Pancreas (tissue), 10 donors: ENCODE measurements around the gene POLD3. TPM values are rescaled to one million over a fixed set of nuclear protein-coding genes. Genes with fewer than 3 reads are reported as not detected.

ENCODE experiments used
- ATAC-seq, 4 donors: fragments of 200-7000 bp; cut with Tn5 transposase; one replicate each; pipeline versions ENCODE4 v1.8.0 to v1.9.1; 2020; ENCODE audit warnings: mild to moderate bottlenecking in 4 of 4, moderate library complexity in 4 of 4
- DNase-seq, 6 donors: peaks; one replicate each; pipeline ENCODE4 v3.0.0-alpha.2; 2020
- FAIRE-seq: peaks from 2 replicates; lab custom pipeline; 2012; peaks lifted over from hg19 to GRCh38; lab: Jason Lieb, UNC
- H3K27ac ChIP-seq, 4 donors: fragments of 200-600 bp; sonication (generic); 1 replicate in 3 of 4; 2 replicates in 1 of 4; pipeline versions ENCODE4 v1.5.0 to v1.8.0; 2020
- H3K27me3 ChIP-seq, 4 donors: fragments of 200-600 bp; one replicate each; pipeline ENCODE4 v1.8.0; 2021
- H3K36me3 ChIP-seq, 3 donors: fragments of 200-600 bp; sonication (generic) in 1 of 3; one replicate each; pipeline versions ENCODE4 v1.5.0 to v1.8.0; 2020 to 2021
- H3K4me1 ChIP-seq, 3 donors: fragments of 200-600 bp; one replicate each; pipeline ENCODE4 v1.8.0; 2021
- H3K4me3 ChIP-seq, 4 donors: fragments of 200-600 bp; sonication (generic) in 2 of 4; one replicate each; pipeline versions ENCODE4 v1.5.0 to v1.8.0; 2020 to 2021
- H3K9me3 ChIP-seq, 4 donors: fragments of 200-600 bp; one replicate each; pipeline ENCODE4 v1.8.0; 2021
- CTCF ChIP-seq, 4 donors: fragments of 200-600 bp; sonication (generic) in 3 of 4; IDR thresholded peaks; one replicate each; pipeline versions ENCODE4 v1.5.0 to v1.8.0; 2021; ENCODE audit warnings: antibody characterized with exemption in 4 of 4
- WGBS, 2 donors: extraction: QIAGEN DNeasy Blood & Tissue Kit; methylation state at CpG; one replicate each; pipeline ENCODE4 v1.1.7; 2013; 5-methylcytosine and 5-hydroxymethylcytosine counted together
- intact Hi-C, 3 donors: fragments of 100-400 bp; cut with DNase I; formaldehyde crosslinking; loops; one replicate each; pipeline versions ENCODE4 v1.11.1 to v1.14.2; 2022
- polyA plus RNA-seq, 2 donors: library from polyadenylated mRNA; stranded (reverse); fragments of 200-250 nt; gene quantifications; one replicate each; pipeline ENCODE4 v1.2.3, GENCODE V29; 2013
- total RNA-seq, 6 donors: library from RNA; stranded (reverse); fragmentation: NEBNext Ultra II Directional in 4 of 6; extraction: Animal tissue kit (Norgen Biotek cat#: 25700) in 4 of 6; gene quantifications; one replicate each; pipeline versions ENCODE4 v1.2.1 to v1.2.4, GENCODE V29; 2021 to 2023
- donor health status: healthy with polysubstance abuse.
- donor health status: DM: no; HTN: no; CAD: no; lungs with moderate emphysema.
- donor health status: DM: no; HTN: no; CAD: no.
- donor health status: control.
- donor health status: control.
- donor health status: Bipolar disorder and iron deficiency.
- donor health status: DM: yes; HTN: yes; CAD: no.
- donor health status: DM: no; HTN: no; CAD: no.
- donor health status: DM: no; HTN: no; CAD: no.
- donor health status: DM: yes; HTN: yes; CAD: no.

The POLD3 gene
- total and polyA plus RNA-seq, 8 donors: 7.2 to 14.0 (median 9.6) TPM

GRCh38 chr11:74566146-74566960 lies 26.0 kb upstream of the POLD3 start:
- Histone ChIP-seq H3K4me3 (no peak overlapping the region), H3K27ac (peak overlapping the region; percentile 18 to 60 (median 34)), H3K4me1 (peaks cover 10 to 30% (median 25%) of the 10 kb centered on the region in 3 donors), H3K36me3 (no peaks in the 10 kb centered on the region), H3K27me3 (no peaks in the 10 kb centered on the region), H3K9me3 (no peaks in the 10 kb centered on the region)
- FAIRE-seq (no peak), ATAC-seq (peak in 3 of 4 donors; percentile 50 to 70 (median 62)), DNase-seq (peak in 1 of 6 donors; percentile 64)
- intact Hi-C loops: no loop called here
- no peak for TF ChIP-seq CTCF (IDR thresholded peaks at IDR 0.05)
- 34 to 48% methylated on average over 5 of the region's 5 CpGs for WGBS, 2 donors

GRCh38 chr11:74568028-74568427 lies 24.4 kb upstream of the POLD3 start:
- FAIRE-seq: no peak
- DNase-seq: no peak
- no peaks in the 10 kb centered on the region for H3K36me3 ChIP-seq
- H3K9me3 ChIP-seq: no peaks in the 10 kb centered on the region
- intact Hi-C loops: no loop called here
- H3K27me3 ChIP-seq: no peaks in the 10 kb centered on the region
- TF ChIP-seq CTCF (IDR thresholded peaks at IDR 0.05): no peak
- 92 to 100% methylated on average over 1 of the region's 1 CpG for WGBS, 2 donors
- ATAC-seq: no peak
- H3K4me3 ChIP-seq: no peak overlapping the region
- peaks cover 15 to 34% (median 29%) of the 10 kb centered on the region in 3 donors for H3K4me1 ChIP-seq
- no peak overlapping the region for H3K27ac ChIP-seq

GRCh38 chr11:74570266-74571061 lies 21.9 kb upstream of the POLD3 start:
- Histone ChIP-seq H3K27me3 (no peaks in the 10 kb centered on the region), H3K9me3 (no peaks in the 10 kb centered on the region), H3K4me3 (no peak overlapping the region), H3K4me1 (peaks cover 15 to 34% (median 29%) of the 10 kb centered on the region in 3 donors), H3K27ac (peak overlapping the region; percentile 33 to 46 (median 38)), H3K36me3 (no peaks in the 10 kb centered on the region)
- ATAC-seq (peak; percentile 86 to 94 (median 92)), DNase-seq (peak in 2 of 6 donors; percentile 47 to 64), FAIRE-seq (no peak)
- peak; percentile 30 to 62 (median 56) for TF ChIP-seq CTCF (IDR thresholded peaks at IDR 0.05)
- 38 to 41% methylated on average over 8 of the region's 8 CpGs for whole genome bisulfite sequencing, 2 donors
- intact Hi-C loops: loop anchor here in 2 of 3 donors (2.0 to 10.0 kb wide), 3 partner anchors 118 to 316 kb away; no protein-coding TSS in a partner anchor

- Histone ChIP-seq H3K27me3 (no peaks in the 10 kb centered on the region), H3K36me3 (no peaks in the 10 kb centered on the region), H3K4me1 (peaks cover 15 to 33% (median 28%) of the 10 kb centered on the region in 3 donors), H3K4me3 (no peak overlapping the region), H3K9me3 (no peaks in the 10 kb centered on the region), H3K27ac (peak overlapping the region; percentile 33 to 46 (median 38))
- intact Hi-C loops: loop anchor here in 2 of 3 donors (2.0 to 10.0 kb wide), 3 partner anchors 118 to 316 kb away; no protein-coding TSS in a partner anchor
- no peak for DNase-seq
- no peak for FAIRE-seq
- 11 to 16% methylated on average over 2 of the region's 2 CpGs for WGBS, 2 donors
- no peak for TF ChIP-seq CTCF (IDR thresholded peaks at IDR 0.05)
- peak; percentile 43 to 65 (median 54) for ATAC-seq
Observed at GRCh38 chr11:74571062-74571399, 21.4 kb upstream of the POLD3 start.
